Tibial nerve (tissue), 3 donors: ENCODE measurements around the gene SFXN5.

Experiments used
- POLR2A ChIP-seq, 2 donors: fragments of 450-650 bp; IDR thresholded peaks; one replicate each; pipeline ENCODE4 v1.6.1; 2017; ENCODE audit warnings: antibody characterized with exemption in 2 of 2, mild to moderate bottlenecking in 2 of 2, moderate library complexity in 2 of 2
- TF ChIP-seq, protein P1 (sequence below), 5 experiments: fragments of 200-600 bp in 3 of 5; fragments of 450-650 bp in 2 of 5; sonication (generic) in 3 of 5; IDR thresholded peaks; one replicate each; pipeline ENCODE4 v1.5.1; 2016 to 2019; ENCODE audit warnings: antibody characterized with exemption in 5 of 5, mild to moderate bottlenecking in 3 of 5, moderate library complexity in 2 of 5

DNA sequence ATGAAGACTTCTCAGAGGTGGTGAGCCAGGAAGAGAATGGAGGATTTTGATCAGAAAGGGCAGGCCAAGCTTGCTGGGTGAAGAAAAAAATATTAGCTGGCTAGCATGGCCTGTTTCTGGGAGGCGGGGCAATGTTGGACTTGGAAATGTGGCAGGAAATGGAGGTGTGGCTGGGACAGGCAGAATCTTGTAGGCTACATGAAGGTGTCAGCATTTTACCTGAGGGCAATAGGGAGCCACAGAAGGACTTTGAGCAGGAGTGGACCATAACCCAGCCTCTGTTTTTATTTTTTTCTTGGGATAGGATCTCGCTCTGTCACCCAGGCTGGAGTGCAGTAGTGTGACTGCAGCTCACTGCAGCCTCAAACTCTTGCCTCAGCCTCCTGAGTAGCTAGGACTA, 122.5 kb downstream of the SFXN5 start:
- TF ChIP-seq, protein P1, sequence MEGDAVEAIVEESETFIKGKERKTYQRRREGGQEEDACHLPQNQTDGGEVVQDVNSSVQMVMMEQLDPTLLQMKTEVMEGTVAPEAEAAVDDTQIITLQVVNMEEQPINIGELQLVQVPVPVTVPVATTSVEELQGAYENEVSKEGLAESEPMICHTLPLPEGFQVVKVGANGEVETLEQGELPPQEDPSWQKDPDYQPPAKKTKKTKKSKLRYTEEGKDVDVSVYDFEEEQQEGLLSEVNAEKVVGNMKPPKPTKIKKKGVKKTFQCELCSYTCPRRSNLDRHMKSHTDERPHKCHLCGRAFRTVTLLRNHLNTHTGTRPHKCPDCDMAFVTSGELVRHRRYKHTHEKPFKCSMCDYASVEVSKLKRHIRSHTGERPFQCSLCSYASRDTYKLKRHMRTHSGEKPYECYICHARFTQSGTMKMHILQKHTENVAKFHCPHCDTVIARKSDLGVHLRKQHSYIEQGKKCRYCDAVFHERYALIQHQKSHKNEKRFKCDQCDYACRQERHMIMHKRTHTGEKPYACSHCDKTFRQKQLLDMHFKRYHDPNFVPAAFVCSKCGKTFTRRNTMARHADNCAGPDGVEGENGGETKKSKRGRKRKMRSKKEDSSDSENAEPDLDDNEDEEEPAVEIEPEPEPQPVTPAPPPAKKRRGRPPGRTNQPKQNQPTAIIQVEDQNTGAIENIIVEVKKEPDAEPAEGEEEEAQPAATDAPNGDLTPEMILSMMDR (IDR thresholded peaks at IDR 0.05): no peak
- TF ChIP-seq POLR2A (IDR thresholded peaks at IDR 0.05): no peak
